ENCODE data around the gene PCDH15.

Gene PCDH15

GRCh38 chr10:54342058-54342457 lies 459.0 kb downstream of the PCDH15 start:
- no peak for DNase-seq

GRCh38 chr10:54335296-54335695 lies 465.7 kb downstream of the PCDH15 start:
- no peak for DNase-seq

- DNase-seq: no peak
Measured at GRCh38 chr10:54319341-54319740, 481.7 kb downstream of the PCDH15 start.

GRCh38 chr10:54318470-54318869 lies 482.6 kb downstream of the PCDH15 start:
- DNase-seq: no peak

- no peak for DNase-seq
Measured at GRCh38 chr10:54314430-54314829, 486.6 kb downstream of the PCDH15 start.

GRCh38 chr10:54284526-54285193 lies 516.4 kb downstream of the PCDH15 start:
- no peak for DNase-seq

GRCh38 chr10:54282012-54282411 lies 519.0 kb downstream of the PCDH15 start:
- DNase-seq: no peak

GRCh38 chr10:54266395-54266794 lies 534.6 kb downstream of the PCDH15 start:
- DNase-seq: no peak

GRCh38 chr10:54262726-54263125 lies 538.3 kb downstream of the PCDH15 start:
- DNase-seq: no peak

GRCh38 chr10:54259104-54259503 lies 541.9 kb downstream of the PCDH15 start:
- DNase-seq: no peak

GRCh38 chr10:54234832-54235231 lies 566.2 kb downstream of the PCDH15 start:
- no peak for DNase-seq

- DNase-seq: no peak
Measured at GRCh38 chr10:54203401-54203800, 597.6 kb downstream of the PCDH15 start.

- no peak for DNase-seq
Measured at GRCh38 chr10:54198051-54198450, 603.0 kb downstream of the PCDH15 start.

GRCh38 chr10:54194806-54195205 lies 606.2 kb downstream of the PCDH15 start:
- no peak for DNase-seq

- no peak for DNase-seq
Measured at GRCh38 chr10:54159924-54160323, 641.1 kb downstream of the PCDH15 start.

GRCh38 chr10:54148508-54148907 lies 652.5 kb downstream of the PCDH15 start:
- DNase-seq: no peak

- DNase-seq: no peak
Measured at GRCh38 chr10:54139819-54140428, 661.1 kb downstream of the PCDH15 start.

GRCh38 chr10:54137396-54137795 lies 663.6 kb downstream of the PCDH15 start:
- DNase-seq: no peak

GRCh38 chr10:54133203-54133602 lies 667.8 kb downstream of the PCDH15 start:
- no peak for DNase-seq

- no peak for DNase-seq
Measured at GRCh38 chr10:54131833-54132232, 669.2 kb downstream of the PCDH15 start.

GRCh38 chr10:54130394-54130793 lies 670.6 kb downstream of the PCDH15 start:
- DNase-seq: no peak

- no peak for DNase-seq
Measured at GRCh38 chr10:54125098-54125747, 675.8 kb downstream of the PCDH15 start.

- no peak for DNase-seq
Measured at GRCh38 chr10:54124209-54124885, 676.7 kb downstream of the PCDH15 start.

- DNase-seq: no peak
Measured at GRCh38 chr10:54120806-54121205, 680.2 kb downstream of the PCDH15 start.
